Activated CD8-positive, alpha-beta T cell treated with anti-CD3 and anti-CD28 coated beads, Interleukin-2, amount 10 ng/mL, durations not matched to agents 7 days and 5 days (primary cell): ENCODE data around the gene SNRPF. TPM values are rescaled to one million over a fixed set of nuclear protein-coding genes. Genes with fewer than 3 reads are reported as not detected.
"Not testable (repeated sequence)": the region's sequence is repeated elsewhere in the genome, so short reads cannot be mapped to it uniquely, and the experiment has no call there.

Experiments used
- ATAC-seq: fragments of 150-1000 bp; cut with Tn5 transposase; one replicate; pipeline ENCODE4 v1.10.0; 2021; ENCODE audit warnings: moderate library complexity
- CTCF ChIA-PET: fragments of 350-600 bp; sonication (Branson Sonifier 250); formaldehyde crosslinking; loops from one replicate; lab custom pipeline; 2021; ENCODE audit warnings: antibody characterized with exemption; lab: Charles Lee
- POLR2A ChIA-PET: fragments of 350-600 bp; sonication (Branson Sonifier 250); formaldehyde crosslinking; loops from one replicate; lab custom pipeline; 2021; ENCODE audit warnings: antibody characterized with exemption; lab: Charles Lee
- DNase-seq: peaks from one replicate; pipeline ENCODE4 v3.0.0-alpha.2; 2020
- H3K27ac Mint-ChIP-seq: one replicate; pipeline ENCODE4 v1.8.0; 2021; ENCODE audit warnings: mild to moderate bottlenecking, mixed read lengths
- H3K27me3 Mint-ChIP-seq: one replicate; pipeline ENCODE4 v1.8.0; 2021; ENCODE audit warnings: low read depth, mixed read lengths
- H3K36me3 Mint-ChIP-seq: one replicate; pipeline ENCODE4 v1.8.0; 2021; ENCODE audit warnings: low read depth, mixed read lengths
- H3K4me1 Mint-ChIP-seq: one replicate; pipeline ENCODE4 v1.8.0; 2021; ENCODE audit warnings: low read depth, mixed read lengths
- H3K4me3 Mint-ChIP-seq: one replicate; pipeline ENCODE4 v1.8.0; 2021; ENCODE audit warnings: mild to moderate bottlenecking, mixed read lengths
- H3K9me3 Mint-ChIP-seq: one replicate; pipeline ENCODE4 v1.8.0; 2022; ENCODE audit warnings: mixed read lengths; ENCODE audit not compliant: insufficient read depth
- total RNA-seq, 2 experiments: library from RNA; stranded (reverse); gene quantifications; one replicate each; pipeline ENCODE4 v1.2.3, GENCODE V29; 2021

SNRPF gene
- total RNA-seq, 2 experiments from 2014 or later: 34.5 to 40.9 TPM

- H3K4me1 Mint-ChIP-seq: no peaks in the 10 kb centered on the region
- ChIA-PET CTCF (no interaction called here), POLR2A (no interaction called here)
- H3K27me3 Mint-ChIP-seq: peaks cover 16% of the 10 kb centered on the region
- DNase-seq (no peak), ATAC-seq (no peak)
- no peak overlapping the region for H3K27ac Mint-ChIP-seq
- H3K9me3 Mint-ChIP-seq: no peaks in the 10 kb centered on the region
- no peak overlapping the region for H3K4me3 Mint-ChIP-seq
- H3K36me3 Mint-ChIP-seq: no peaks in the 10 kb centered on the region
Observed at GRCh38 chr12:95837240-95838038, 21.3 kb upstream of the SNRPF start.

GRCh38 chr12:95838125-95838524, 20.6 kb upstream of the SNRPF start:
- Mint-ChIP-seq H3K4me3 (no peak overlapping the region), H3K36me3 (no peaks in the 10 kb centered on the region), H3K27ac (no peak overlapping the region), H3K4me1 (no peaks in the 10 kb centered on the region), H3K27me3 (peaks cover 17% of the 10 kb centered on the region), H3K9me3 (no peaks in the 10 kb centered on the region)
- ChIA-PET POLR2A (no interaction called here), CTCF (no interaction called here)
- no peak for DNase-seq
- ATAC-seq: no peak

GRCh38 chr12:95842426-95842825, 16.3 kb upstream of the SNRPF start:
- H3K27me3 Mint-ChIP-seq: peaks cover 13% of the 10 kb centered on the region
- H3K9me3 Mint-ChIP-seq, H3K4me1 Mint-ChIP-seq, POLR2A ChIA-PET, H3K36me3 Mint-ChIP-seq, DNase-seq, H3K4me3 Mint-ChIP-seq, CTCF ChIA-PET, ATAC-seq, H3K27ac Mint-ChIP-seq: not testable (repeated sequence)

- H3K9me3 Mint-ChIP-seq: no peaks in the 10 kb centered on the region
- no peak overlapping the region for H3K27ac Mint-ChIP-seq
- H3K27me3 Mint-ChIP-seq: peaks cover 11% of the 10 kb centered on the region
- H3K4me3 Mint-ChIP-seq: no peak overlapping the region
- CTCF ChIA-PET: no interaction called here
- POLR2A ChIA-PET: no interaction called here
- peaks cover 10% of the 10 kb centered on the region for H3K4me1 Mint-ChIP-seq
- no peak for ATAC-seq
- DNase-seq: no peak
- H3K36me3 Mint-ChIP-seq: no peaks in the 10 kb centered on the region
Observed at GRCh38 chr12:95848575-95849388, 10.0 kb upstream of the SNRPF start.

- H3K27me3 Mint-ChIP-seq: peaks cover 13% of the 10 kb centered on the region
- peaks cover 16% of the 10 kb centered on the region for H3K4me1 Mint-ChIP-seq
- CTCF ChIA-PET: no interaction called here
- H3K9me3 Mint-ChIP-seq: no peaks in the 10 kb centered on the region
- no peaks in the 10 kb centered on the region for H3K36me3 Mint-ChIP-seq
- H3K4me3 Mint-ChIP-seq: no peak overlapping the region
- no peak overlapping the region for H3K27ac Mint-ChIP-seq
- ATAC-seq (no peak), DNase-seq (no peak)
- POLR2A ChIA-PET: no interaction called here
Observed at GRCh38 chr12:95851606-95852005, 7.1 kb upstream of the SNRPF start.

GRCh38 chr12:95852133-95852532, 6.6 kb upstream of the SNRPF start:
- no peak for ATAC-seq
- DNase-seq: no peak
- peaks cover 16% of the 10 kb centered on the region for H3K4me1 Mint-ChIP-seq
- no peak overlapping the region for H3K4me3 Mint-ChIP-seq
- H3K36me3 Mint-ChIP-seq: no peaks in the 10 kb centered on the region
- ChIA-PET POLR2A (no interaction called here), CTCF (no interaction called here)
- H3K9me3 Mint-ChIP-seq: no peaks in the 10 kb centered on the region
- H3K27me3 Mint-ChIP-seq: peaks cover 9% of the 10 kb centered on the region
- H3K27ac Mint-ChIP-seq: no peak overlapping the region

- ATAC-seq (no peak), DNase-seq (no peak)
- peaks cover 17% of the 10 kb centered on the region for H3K36me3 Mint-ChIP-seq
- H3K4me1 Mint-ChIP-seq: peaks cover 24% of the 10 kb centered on the region
- peaks cover 7% of the 10 kb centered on the region for H3K27me3 Mint-ChIP-seq
- no peak overlapping the region for H3K27ac Mint-ChIP-seq
- H3K9me3 Mint-ChIP-seq: no peaks in the 10 kb centered on the region
- H3K4me3 Mint-ChIP-seq: no peak overlapping the region
- ChIA-PET POLR2A (no interaction called here), CTCF (no interaction called here)
Observed at GRCh38 chr12:95857156-95857555, 1.6 kb upstream of the SNRPF start.

- ATAC-seq (no peak), DNase-seq (no peak)
- Mint-ChIP-seq H3K4me1 (peaks cover 27% of the 10 kb centered on the region), H3K27me3 (peaks cover 7% of the 10 kb centered on the region), H3K9me3 (no peaks in the 10 kb centered on the region), H3K27ac (no peak overlapping the region), H3K4me3 (no peak overlapping the region), H3K36me3 (peaks cover 24% of the 10 kb centered on the region)
- POLR2A ChIA-PET: no interaction called here
- CTCF ChIA-PET: no interaction called here
Observed at GRCh38 chr12:95857799-95858198, 953 bp upstream of the SNRPF start.

GRCh38 chr12:95859344-95859816, 628 bp downstream of the SNRPF start:
- CTCF ChIA-PET: no interaction called here
- Mint-ChIP-seq H3K9me3 (no peaks in the 10 kb centered on the region), H3K4me1 (peaks cover 32% of the 10 kb centered on the region), H3K36me3 (peaks cover 35% of the 10 kb centered on the region), H3K27ac (no peak overlapping the region), H3K27me3 (peaks cover 3% of the 10 kb centered on the region), H3K4me3 (no peak overlapping the region)
- POLR2A ChIA-PET: interaction anchor here (0.6 kb wide), 1 partner anchor 83 kb away, joined by 3 read pairs; the partner anchor contains the start of genes AMDHD1 and CCDC38
- peak; percentile 13 for ATAC-seq
- peak; percentile 30 for DNase-seq

- DNase-seq (no peak), ATAC-seq (no peak)
- Mint-ChIP-seq H3K4me3 (peak overlapping the region; percentile 12), H3K4me1 (peaks cover 29% of the 10 kb centered on the region), H3K27ac (peak overlapping the region; percentile 24), H3K36me3 (peaks cover 38% of the 10 kb centered on the region), H3K27me3 (peaks cover 2% of the 10 kb centered on the region), H3K9me3 (no peaks in the 10 kb centered on the region)
- CTCF ChIA-PET: no interaction called here
- POLR2A ChIA-PET: interaction anchor here (1.1 to 1.6 kb wide), 2 partner anchors 12 to 82 kb away, joined by 3 read pairs; partner anchors contain the start of gene CCDC38
Observed at GRCh38 chr12:95859947-95860850, 1.4 kb downstream of the SNRPF start.

- DNase-seq (no peak), ATAC-seq (no peak)
- POLR2A ChIA-PET: no interaction called here
- Mint-ChIP-seq H3K27ac (no peak overlapping the region), H3K9me3 (no peaks in the 10 kb centered on the region), H3K27me3 (peaks cover 2% of the 10 kb centered on the region), H3K4me1 (peaks cover 29% of the 10 kb centered on the region), H3K4me3 (no peak overlapping the region), H3K36me3 (peaks cover 45% of the 10 kb centered on the region)
- CTCF ChIA-PET: interaction anchor here (1.4 kb wide), 1 partner anchor 16 kb away, joined by 3 read pairs; no protein-coding TSS in a partner anchor
Observed at GRCh38 chr12:95862038-95862437, 3.3 kb downstream of the SNRPF start.
